NCI-H2227 treated with DMSO at 0.1 percent for 48 hours (cell line): ENCODE measurements around the gene PTGR2.
"Not testable (repeated sequence)": the region's sequence is repeated elsewhere in the genome, so short reads cannot be mapped to it uniquely, and the experiment has no call there.

Experiments used
- DNase-seq: peaks from one replicate; lab custom pipeline; 2025; lab: John Stamatoyannopoulos, UW

The PTGR2 gene

GRCh38 chr14:73851567-73852382, at the start of gene PTGR2:
TSS of gene PTGR2 (plus strand) at chr14:73851831. CDS start at chr14:73858863, 7,032 bp downstream.
- DNase-seq = peak; percentile 84

- DNase-seq = no peak
Observed at GRCh38 chr14:73802431-73803188, 49.0 kb upstream of the PTGR2 start.

GRCh38 chr14:73804636-73805035, 47.0 kb upstream of the PTGR2 start:
- no peak for DNase-seq

GRCh38 chr14:73807457-73807856, 44.2 kb upstream of the PTGR2 start:
- DNase-seq = no peak

- DNase-seq = no peak
Observed at GRCh38 chr14:73809391-73809790, 42.2 kb upstream of the PTGR2 start.

- no peak for DNase-seq
Observed at GRCh38 chr14:73810478-73811163, 41.0 kb upstream of the PTGR2 start.

GRCh38 chr14:73811164-73811503, 40.5 kb upstream of the PTGR2 start:
- no peak for DNase-seq

GRCh38 chr14:73814153-73814552, 37.5 kb upstream of the PTGR2 start:
- DNase-seq = no peak

- DNase-seq = no peak
Observed at GRCh38 chr14:73815849-73816248, 35.8 kb upstream of the PTGR2 start.

GRCh38 chr14:73816393-73816816, 35.2 kb upstream of the PTGR2 start:
- DNase-seq = no peak

GRCh38 chr14:73817020-73817655, 34.5 kb upstream of the PTGR2 start:
- DNase-seq = no peak

GRCh38 chr14:73818821-73819220, 32.8 kb upstream of the PTGR2 start:
- no peak for DNase-seq

- DNase-seq = no peak
Observed at GRCh38 chr14:73820631-73821030, 31.0 kb upstream of the PTGR2 start.

- no peak for DNase-seq
Observed at GRCh38 chr14:73823339-73823885, 28.2 kb upstream of the PTGR2 start.

GRCh38 chr14:73824127-73824526, 27.5 kb upstream of the PTGR2 start:
- no peak for DNase-seq

GRCh38 chr14:73824536-73824935, 27.1 kb upstream of the PTGR2 start:
- no peak for DNase-seq

GRCh38 chr14:73825551-73826188, 26.0 kb upstream of the PTGR2 start:
- peak; percentile 34 for DNase-seq

- DNase-seq = not testable (repeated sequence)
Observed at GRCh38 chr14:73827190-73827589, 24.4 kb upstream of the PTGR2 start.

GRCh38 chr14:73829071-73829470, 22.6 kb upstream of the PTGR2 start:
- DNase-seq = no peak

- DNase-seq = no peak
Observed at GRCh38 chr14:73829526-73830431, 21.9 kb upstream of the PTGR2 start.
